Fibroblast of lung (primary cell): ENCODE data around the gene ITLN1. TPM values are rescaled to one million over a fixed set of nuclear protein-coding genes. Genes with fewer than 3 reads are reported as not detected.

ENCODE experiments used
- DNase-seq, 2 donors: peaks; one replicate each; pipeline versions ENCODE4 v3.0.0 to v3.0.0-alpha.2; 2010; ENCODE audit warnings: low read depth in 2 of 2
- H2AFZ ChIP-seq: 2 replicates; pipeline ENCODE4 v1.5.1; 2012; ENCODE audit warnings: low read length, control low read depth, inconsistent platforms
- H3K27ac ChIP-seq: 2 replicates; pipeline ENCODE4 v1.5.1; 2011; ENCODE audit warnings: low read length, control low read depth; ENCODE audit not compliant: insufficient read depth
- H3K27me3 ChIP-seq: 2 replicates; pipeline ENCODE4 v1.5.1; 2011; ENCODE audit warnings: mild to moderate bottlenecking, low read length; ENCODE audit not compliant: control insufficient read depth, insufficient read depth
- H3K36me3 ChIP-seq: 2 replicates; pipeline ENCODE4 v1.5.1; 2011; ENCODE audit warnings: low read length; ENCODE audit not compliant: control insufficient read depth, insufficient read depth
- H3K4me1 ChIP-seq: 2 replicates; pipeline ENCODE4 v1.5.1; 2011; ENCODE audit warnings: low read length; ENCODE audit not compliant: control insufficient read depth, insufficient read depth; ENCODE audit errors: extremely low read depth
- H3K4me2 ChIP-seq: 2 replicates; pipeline ENCODE4 v1.5.1; 2011; ENCODE audit warnings: low read length, control low read depth; ENCODE audit not compliant: insufficient read depth; ENCODE audit errors: extremely low read depth
- H3K4me3 ChIP-seq, 4 experiments: fragments of 200-600 bp in 1 of 4; sonication (generic) in 1 of 4; replicated peaks in 1 of 4; 2 replicates each; pipeline ENCODE4 v1.5.1; 2011 to 2016; ENCODE audit warnings: low read length in 4 of 4, low read depth in 3 of 4, mild to moderate bottlenecking in 3 of 4, control low read depth in 2 of 4, inconsistent platforms in 1 of 4, mixed read lengths in 1 of 4; ENCODE audit not compliant: insufficient read depth in 1 of 4; ENCODE audit errors: control extremely low read depth in 1 of 4
- H3K79me2 ChIP-seq: 2 replicates; pipeline ENCODE4 v1.5.1; 2012; ENCODE audit warnings: mild to moderate bottlenecking, low read length, inconsistent platforms; ENCODE audit not compliant: control insufficient read depth, insufficient read depth
- H3K9ac ChIP-seq: 2 replicates; pipeline ENCODE4 v1.5.1; 2011; ENCODE audit warnings: mild to moderate bottlenecking, low read length, control low read depth; ENCODE audit not compliant: insufficient read depth
- H3K9me3 ChIP-seq: 2 replicates; pipeline ENCODE4 v1.5.1; 2012; ENCODE audit warnings: low read depth, low read length; ENCODE audit not compliant: control insufficient read depth, insufficient read depth
- H4K20me1 ChIP-seq: 2 replicates; pipeline ENCODE4 v1.5.1; 2011; ENCODE audit warnings: low read length; ENCODE audit not compliant: control insufficient read depth, insufficient read depth; ENCODE audit errors: extremely low read depth
- EZH2 ChIP-seq: IDR thresholded peaks from 2 replicates; pipeline ENCODE4 v1.5.1; 2012; ENCODE audit warnings: low read length, control low read depth, mild to moderate bottlenecking; ENCODE audit errors: missing control alignments
- polyA plus RNA-seq, 2 donors: library from polyadenylated mRNA; depleted of rRNA in 1 of 2; stranded (reverse) in 1 of 2; unstranded in 1 of 2; fragments of >200 nt; gene quantifications; 2 replicates each; pipeline ENCODE4 v1.2.1, GENCODE V29; 2011 to 2012; ENCODE audit warnings: missing spikeins in 1 of 2
- total RNA-seq: library from RNA; depleted of rRNA; stranded (reverse); fragments of >200 nt; gene quantifications from 2 replicates; pipeline ENCODE4 v1.2.1, GENCODE V29; 2014
- TF ChIP-seq, protein P1 (sequence below), 2 donors: IDR thresholded peaks in 1 of 2; conservative IDR thresholded peaks in 1 of 2; 1 replicate in 1 of 2; 2 replicates in 1 of 2; pipeline ENCODE4 v1.5.1; 2011 to 2012; ENCODE audit warnings: low read length in 2 of 2, control low read depth in 1 of 2, inconsistent platforms in 1 of 2, low read depth in 1 of 2, mild to moderate bottlenecking in 1 of 2

ITLN1 gene
- total and polyA plus RNA-seq, 2 donors (not counting 1 experiment from before 2014, with no cell fraction given) = not detected

DNA sequence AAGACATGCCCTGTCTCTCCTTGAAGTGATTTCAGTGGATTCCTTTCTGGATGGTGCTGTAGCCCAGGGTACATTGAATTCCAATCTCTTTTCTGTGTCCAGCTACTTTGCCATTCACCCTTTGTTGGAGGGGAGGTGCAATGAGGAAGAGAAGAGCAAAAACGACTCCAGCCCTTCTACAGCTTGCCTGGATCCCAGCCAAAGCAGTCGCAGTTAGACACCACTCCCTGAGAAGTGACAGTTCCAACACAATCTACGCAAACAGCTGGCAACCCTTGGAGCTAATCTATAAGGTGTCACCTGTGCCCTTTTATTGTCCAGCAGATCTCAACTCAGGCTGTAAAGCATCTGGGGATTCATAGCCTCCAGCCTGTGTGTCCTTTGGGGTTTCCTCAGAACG lies 26.9 kb downstream of the ITLN1 start:
- DNase-seq = no peak
- Histone ChIP-seq H3K4me2 (no peak overlapping the region), H3K4me3 (no peak overlapping the region), H3K9me3 (no peaks in the 10 kb centered on the region), H3K36me3 (no peaks in the 10 kb centered on the region), H3K79me2 (no peaks in the 10 kb centered on the region), H3K27ac (no peak overlapping the region), H4K20me1 (no peaks in the 10 kb centered on the region), H2AFZ (no peak overlapping the region), H3K9ac (no peak overlapping the region), H3K4me1 (no peaks in the 10 kb centered on the region), H3K27me3 (no peaks in the 10 kb centered on the region)
- no peak for TF ChIP-seq EZH2
- TF ChIP-seq, protein P1, sequence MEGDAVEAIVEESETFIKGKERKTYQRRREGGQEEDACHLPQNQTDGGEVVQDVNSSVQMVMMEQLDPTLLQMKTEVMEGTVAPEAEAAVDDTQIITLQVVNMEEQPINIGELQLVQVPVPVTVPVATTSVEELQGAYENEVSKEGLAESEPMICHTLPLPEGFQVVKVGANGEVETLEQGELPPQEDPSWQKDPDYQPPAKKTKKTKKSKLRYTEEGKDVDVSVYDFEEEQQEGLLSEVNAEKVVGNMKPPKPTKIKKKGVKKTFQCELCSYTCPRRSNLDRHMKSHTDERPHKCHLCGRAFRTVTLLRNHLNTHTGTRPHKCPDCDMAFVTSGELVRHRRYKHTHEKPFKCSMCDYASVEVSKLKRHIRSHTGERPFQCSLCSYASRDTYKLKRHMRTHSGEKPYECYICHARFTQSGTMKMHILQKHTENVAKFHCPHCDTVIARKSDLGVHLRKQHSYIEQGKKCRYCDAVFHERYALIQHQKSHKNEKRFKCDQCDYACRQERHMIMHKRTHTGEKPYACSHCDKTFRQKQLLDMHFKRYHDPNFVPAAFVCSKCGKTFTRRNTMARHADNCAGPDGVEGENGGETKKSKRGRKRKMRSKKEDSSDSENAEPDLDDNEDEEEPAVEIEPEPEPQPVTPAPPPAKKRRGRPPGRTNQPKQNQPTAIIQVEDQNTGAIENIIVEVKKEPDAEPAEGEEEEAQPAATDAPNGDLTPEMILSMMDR (conservative IDR thresholded peaks at IDR 0.05 in 1 of 2, IDR thresholded peaks at IDR 0.05 in 1 of 2; ENCODE audit: low read depth in 1 of 2, low read length in 2 of 2) = no peak

- H3K9ac ChIP-seq = no peak overlapping the region
- no peak overlapping the region for H2AFZ ChIP-seq
- TF ChIP-seq, protein P1 (conservative IDR thresholded peaks at IDR 0.05 in 1 of 2, IDR thresholded peaks at IDR 0.05 in 1 of 2; ENCODE audit: low read depth in 1 of 2, low read length in 2 of 2) = no peak
- no peak for TF ChIP-seq EZH2
Observed at GRCh38 chr1:160855181-160855981, 29.6 kb downstream of the ITLN1 start.

DNA sequence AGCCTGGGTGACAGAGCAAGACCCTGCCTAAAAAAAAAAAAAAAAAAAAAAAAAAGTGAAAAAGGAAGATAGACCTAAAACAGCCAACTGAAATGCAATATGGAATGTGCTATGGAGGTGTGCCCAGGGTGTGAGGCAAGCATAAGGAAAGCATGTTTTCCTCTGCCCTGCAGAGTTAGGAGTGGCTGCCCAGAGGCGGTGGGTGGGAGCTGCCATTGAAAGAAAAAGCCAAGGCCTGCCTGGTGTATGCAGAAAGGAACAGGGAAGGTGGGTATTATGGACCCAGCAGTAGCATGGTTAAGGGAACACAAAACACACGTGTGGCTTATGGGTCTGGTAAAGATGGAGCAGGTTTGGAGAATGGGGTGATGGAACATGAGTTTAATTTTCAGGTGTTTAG lies 31.2 kb downstream of the ITLN1 start:
- no peaks in the 10 kb centered on the region for H3K9me3 ChIP-seq
- DNase-seq = no peak

More at GRCh38 chr1:160855181-160855981, 29.6 kb downstream of the ITLN1 start:
- H3K4me3 ChIP-seq = no peak overlapping the region
- H3K27me3 ChIP-seq = no peaks in the 10 kb centered on the region
- H3K79me2 ChIP-seq = no peaks in the 10 kb centered on the region
- H3K36me3 ChIP-seq = no peaks in the 10 kb centered on the region
- H3K9me3 ChIP-seq = no peaks in the 10 kb centered on the region
- H3K4me1 ChIP-seq = no peaks in the 10 kb centered on the region
- H3K4me2 ChIP-seq = no peak overlapping the region
- no peak overlapping the region for H3K27ac ChIP-seq
- no peaks in the 10 kb centered on the region for H4K20me1 ChIP-seq
- DNase-seq = no peak

More for the DNA sequence above, 31.2 kb downstream of the ITLN1 start:
- TF ChIP-seq, protein P1 (conservative IDR thresholded peaks at IDR 0.05 in 1 of 2, IDR thresholded peaks at IDR 0.05 in 1 of 2; ENCODE audit: low read depth in 1 of 2, low read length in 2 of 2) = no peak
- no peak for TF ChIP-seq EZH2
- Histone ChIP-seq H3K4me3 (no peak overlapping the region), H4K20me1 (no peaks in the 10 kb centered on the region), H3K27ac (no peak overlapping the region), H2AFZ (no peak overlapping the region), H3K4me2 (no peak overlapping the region), H3K27me3 (no peaks in the 10 kb centered on the region), H3K4me1 (no peaks in the 10 kb centered on the region), H3K9ac (no peak overlapping the region), H3K79me2 (no peaks in the 10 kb centered on the region), H3K36me3 (no peaks in the 10 kb centered on the region)
